ENCODE measurements around the gene URGCP. TPM values are rescaled to one million over a fixed set of nuclear protein-coding genes. Genes with fewer than 3 reads are reported as not detected.

URGCP gene
- total and polyA plus RNA-seq, 2 of the 4 experiments (the other 2 are of a cell fraction): 22.0 to 25.5 TPM

DNA sequence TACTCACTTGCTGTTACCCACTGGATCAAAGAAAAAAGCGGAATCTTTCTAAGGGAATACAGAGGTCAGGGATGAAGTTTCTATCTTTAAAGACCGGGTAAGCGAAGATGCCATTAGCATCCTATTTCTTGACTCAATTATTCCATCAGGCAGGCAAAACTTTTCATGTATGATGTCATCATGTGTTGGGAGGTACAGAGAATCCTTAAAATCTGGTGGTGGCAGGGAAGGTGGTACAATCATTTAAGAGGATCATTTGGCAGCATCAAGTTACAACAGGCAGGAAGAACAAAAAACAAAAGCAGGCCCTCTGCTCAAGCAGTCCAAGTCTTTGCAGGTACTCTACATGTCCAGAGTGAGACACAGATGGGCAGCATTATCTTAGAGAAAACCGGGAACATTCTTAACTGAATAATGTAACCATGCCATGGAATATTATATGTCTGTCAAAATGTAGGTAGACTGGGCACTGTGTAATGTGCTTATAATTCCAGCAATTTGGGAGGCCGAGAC is 3.8 kb downstream of the URGCP start:
- intact Hi-C loops (cut with micrococcal nuclease) (no loop called here), in situ Hi-C loops (cut with MboI; ENCODE audit: low sequenced_read_pairs) (no loop called here), dilution Hi-C loops (cut with HindIII; ENCODE audit: low sequenced_read_pairs, unreplicated experiment) (no loop called here)
- H3K56ac ChIP-seq (ENCODE audit: extremely low read depth, insufficient read depth, low read length): no peak overlapping the region
- H3K9ac ChIP-seq (ENCODE audit: low read depth, low read length): no peak overlapping the region
- no peaks in the 10 kb centered on the region for H3K9me3 ChIP-seq (ENCODE audit: control insufficient read depth, insufficient read depth, low read length)
- H3K18ac ChIP-seq (ENCODE audit: low read depth, low read length): no peak overlapping the region
- DNase-seq (no peak), ATAC-seq (ENCODE audit: low read depth) (no peak)
- ChIA-PET CTCF (no interaction called here), POLR2A (ENCODE audit: unreplicated experiment) (no interaction called here)
- H2BK5ac ChIP-seq (ENCODE audit: low read depth, low read length, poor library complexity, severe bottlenecking): no peak overlapping the region
- no peak overlapping the region for H2AFZ ChIP-seq (replicated peaks; ENCODE audit: low read length, poor library complexity)
- H2BK20ac ChIP-seq (ENCODE audit: low read depth, low read length): no peak overlapping the region
- H2BK15ac ChIP-seq (ENCODE audit: low read depth, low read length): no peak overlapping the region
- TF ChIP-seq BHLHE40 (IDR thresholded peaks at IDR 0.05; ENCODE audit: low read depth, low read length) (no peak), CEBPB (IDR thresholded peaks at IDR 0.05; ENCODE audit: low read depth, low read length) (no peak), POLR2A (IDR thresholded peaks at IDR 0.05; ENCODE audit: low read depth, low read length) (no peak), SMC3 (IDR thresholded peaks at IDR 0.05; ENCODE audit: low read depth, low read length) (no peak), FOS (IDR thresholded peaks at IDR 0.05; ENCODE audit: low read depth, low read length) (no peak), RFX5 (IDR thresholded peaks at IDR 0.05; ENCODE audit: low read depth, low read length) (no peak), MAZ (IDR thresholded peaks at IDR 0.05; ENCODE audit: borderline replicate concordance, low read depth, low read length) (no peak), CHD1 (IDR thresholded peaks at IDR 0.05; ENCODE audit: low read depth, low read length) (no peak), MAFK (IDR thresholded peaks at IDR 0.05; ENCODE audit: low read depth, low read length) (no peak), RAD21 (IDR thresholded peaks at IDR 0.05; ENCODE audit: low read length) (no peak), NFE2L2 (IDR thresholded peaks at IDR 0.05; ENCODE audit: low read depth, low read length) (no peak), MXI1 (IDR thresholded peaks at IDR 0.05; ENCODE audit: borderline replicate concordance, low read depth, low read length) (no peak), RCOR1 (IDR thresholded peaks at IDR 0.05; ENCODE audit: insufficient replicate concordance, low read length) (no peak)
- TF ChIP-seq, protein P1, sequence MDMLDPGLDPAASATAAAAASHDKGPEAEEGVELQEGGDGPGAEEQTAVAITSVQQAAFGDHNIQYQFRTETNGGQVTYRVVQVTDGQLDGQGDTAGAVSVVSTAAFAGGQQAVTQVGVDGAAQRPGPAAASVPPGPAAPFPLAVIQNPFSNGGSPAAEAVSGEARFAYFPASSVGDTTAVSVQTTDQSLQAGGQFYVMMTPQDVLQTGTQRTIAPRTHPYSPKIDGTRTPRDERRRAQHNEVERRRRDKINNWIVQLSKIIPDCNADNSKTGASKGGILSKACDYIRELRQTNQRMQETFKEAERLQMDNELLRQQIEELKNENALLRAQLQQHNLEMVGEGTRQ (IDR thresholded peaks at IDR 0.05; ENCODE audit: low read depth, low read length): no peak
- TF ChIP-seq, protein P2, sequence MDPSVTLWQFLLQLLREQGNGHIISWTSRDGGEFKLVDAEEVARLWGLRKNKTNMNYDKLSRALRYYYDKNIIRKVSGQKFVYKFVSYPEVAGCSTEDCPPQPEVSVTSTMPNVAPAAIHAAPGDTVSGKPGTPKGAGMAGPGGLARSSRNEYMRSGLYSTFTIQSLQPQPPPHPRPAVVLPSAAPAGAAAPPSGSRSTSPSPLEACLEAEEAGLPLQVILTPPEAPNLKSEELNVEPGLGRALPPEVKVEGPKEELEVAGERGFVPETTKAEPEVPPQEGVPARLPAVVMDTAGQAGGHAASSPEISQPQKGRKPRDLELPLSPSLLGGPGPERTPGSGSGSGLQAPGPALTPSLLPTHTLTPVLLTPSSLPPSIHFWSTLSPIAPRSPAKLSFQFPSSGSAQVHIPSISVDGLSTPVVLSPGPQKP (IDR thresholded peaks at IDR 0.05; ENCODE audit: borderline replicate concordance, low read depth, low read length): no peak
- TF ChIP-seq, protein P3, sequence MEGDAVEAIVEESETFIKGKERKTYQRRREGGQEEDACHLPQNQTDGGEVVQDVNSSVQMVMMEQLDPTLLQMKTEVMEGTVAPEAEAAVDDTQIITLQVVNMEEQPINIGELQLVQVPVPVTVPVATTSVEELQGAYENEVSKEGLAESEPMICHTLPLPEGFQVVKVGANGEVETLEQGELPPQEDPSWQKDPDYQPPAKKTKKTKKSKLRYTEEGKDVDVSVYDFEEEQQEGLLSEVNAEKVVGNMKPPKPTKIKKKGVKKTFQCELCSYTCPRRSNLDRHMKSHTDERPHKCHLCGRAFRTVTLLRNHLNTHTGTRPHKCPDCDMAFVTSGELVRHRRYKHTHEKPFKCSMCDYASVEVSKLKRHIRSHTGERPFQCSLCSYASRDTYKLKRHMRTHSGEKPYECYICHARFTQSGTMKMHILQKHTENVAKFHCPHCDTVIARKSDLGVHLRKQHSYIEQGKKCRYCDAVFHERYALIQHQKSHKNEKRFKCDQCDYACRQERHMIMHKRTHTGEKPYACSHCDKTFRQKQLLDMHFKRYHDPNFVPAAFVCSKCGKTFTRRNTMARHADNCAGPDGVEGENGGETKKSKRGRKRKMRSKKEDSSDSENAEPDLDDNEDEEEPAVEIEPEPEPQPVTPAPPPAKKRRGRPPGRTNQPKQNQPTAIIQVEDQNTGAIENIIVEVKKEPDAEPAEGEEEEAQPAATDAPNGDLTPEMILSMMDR (conservative IDR thresholded peaks at IDR 0.05; ENCODE audit: low read depth, low read length): no peak
- no peak overlapping the region for H2AK9ac ChIP-seq (replicated peaks; ENCODE audit: low read depth, low read length, poor library complexity)
- H3K9me1 ChIP-seq (ENCODE audit: insufficient read depth, low read length): peaks cover 36% of the 10 kb centered on the region
- peaks cover 37 to 72% of the 10 kb centered on the region in 2 experiments; a peak in 3 of 4 replicates for H3K79me1 ChIP-seq (ENCODE audit: low read depth in 1 of 2, low read length in 2 of 2)
- peaks cover 56% of the 10 kb centered on the region for H4K20me1 ChIP-seq (ENCODE audit: insufficient read depth, low read length)
- H3K27ac ChIP-seq (ENCODE audit: insufficient read depth, low read length): no peak overlapping the region
- H2AK5ac ChIP-seq (ENCODE audit: low read depth, low read length): no peak overlapping the region
- no peaks in the 10 kb centered on the region for H3K27me3 ChIP-seq (ENCODE audit: control insufficient read depth, insufficient read depth, low read length)
- H4K91ac ChIP-seq (ENCODE audit: insufficient read depth, low read depth, low read length): no peak overlapping the region
- no peak overlapping the region for H4K5ac ChIP-seq (ENCODE audit: low read depth, low read length)
- no peak overlapping the region for H2BK120ac ChIP-seq (ENCODE audit: low read depth, low read length)
- H3K4me1 ChIP-seq (ENCODE audit: control insufficient read depth, insufficient read depth, low read length): peaks cover 7% of the 10 kb centered on the region
- H4K8ac ChIP-seq (ENCODE audit: low read depth in 2 of 2, low read length in 2 of 2): no peak overlapping the region
- no CpG with 5 or more reads among the region's 5 CpGs for WGBS, 2 experiments (ENCODE audit: extremely low coverage in 2 of 2, insufficient read length in 1 of 2)
- BruUV-seq (replicated peaks): no TSS peak
- H3K36me3 ChIP-seq (ENCODE audit: control insufficient read depth, insufficient read depth, low read length): peaks cover 3% of the 10 kb centered on the region
- no peak overlapping the region for H3K23ac ChIP-seq (ENCODE audit: low read depth, low read length)
- no peak overlapping the region for H3K14ac ChIP-seq (replicated peaks; ENCODE audit: low read depth, low read length)
- no peak overlapping the region for H3K4me3 ChIP-seq (ENCODE audit: insufficient read depth, low read depth, low read length)
- H3K4me2 ChIP-seq (ENCODE audit: low read depth, low read length): no peak overlapping the region
- H3K4ac ChIP-seq (ENCODE audit: low read depth, low read length): no peak overlapping the region
